ENCODE data around the gene IL4R.

DNA sequence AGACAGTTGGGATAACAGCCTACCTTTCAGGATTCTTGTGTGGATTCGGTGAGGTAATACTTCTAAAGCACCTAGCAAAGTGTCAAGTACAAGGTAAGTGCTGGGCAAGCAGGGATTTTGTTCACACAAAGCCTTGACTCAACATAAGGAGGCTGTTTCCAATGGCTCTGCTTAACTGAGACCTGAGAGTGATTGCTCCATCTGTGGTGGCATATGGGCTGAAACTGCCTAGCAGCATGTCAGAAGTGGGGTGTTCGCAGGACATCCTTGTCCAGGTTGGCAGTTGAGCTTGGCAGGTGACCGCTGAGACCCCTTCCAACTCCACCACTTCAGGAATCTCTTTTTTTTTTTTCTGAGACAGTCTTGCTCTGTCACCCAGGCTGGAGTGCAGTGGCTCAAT lies 19.8 kb downstream of the IL4R start:
- TF ChIP-seq, protein P1, sequence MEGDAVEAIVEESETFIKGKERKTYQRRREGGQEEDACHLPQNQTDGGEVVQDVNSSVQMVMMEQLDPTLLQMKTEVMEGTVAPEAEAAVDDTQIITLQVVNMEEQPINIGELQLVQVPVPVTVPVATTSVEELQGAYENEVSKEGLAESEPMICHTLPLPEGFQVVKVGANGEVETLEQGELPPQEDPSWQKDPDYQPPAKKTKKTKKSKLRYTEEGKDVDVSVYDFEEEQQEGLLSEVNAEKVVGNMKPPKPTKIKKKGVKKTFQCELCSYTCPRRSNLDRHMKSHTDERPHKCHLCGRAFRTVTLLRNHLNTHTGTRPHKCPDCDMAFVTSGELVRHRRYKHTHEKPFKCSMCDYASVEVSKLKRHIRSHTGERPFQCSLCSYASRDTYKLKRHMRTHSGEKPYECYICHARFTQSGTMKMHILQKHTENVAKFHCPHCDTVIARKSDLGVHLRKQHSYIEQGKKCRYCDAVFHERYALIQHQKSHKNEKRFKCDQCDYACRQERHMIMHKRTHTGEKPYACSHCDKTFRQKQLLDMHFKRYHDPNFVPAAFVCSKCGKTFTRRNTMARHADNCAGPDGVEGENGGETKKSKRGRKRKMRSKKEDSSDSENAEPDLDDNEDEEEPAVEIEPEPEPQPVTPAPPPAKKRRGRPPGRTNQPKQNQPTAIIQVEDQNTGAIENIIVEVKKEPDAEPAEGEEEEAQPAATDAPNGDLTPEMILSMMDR (IDR thresholded peaks at IDR 0.05): no peak
- no peak for TF ChIP-seq POLR2A (IDR thresholded peaks at IDR 0.05)

Measured in Peyer's patch (tissue), 4 donors.